Measurements from ENCODE around the gene MYOCD. TPM values are rescaled to one million over a fixed set of nuclear protein-coding genes. Genes with fewer than 3 reads are reported as not detected.

Gene MYOCD
- polyA plus RNA-seq, 1 donor (not counting 4 experiments of a cell fraction or from before 2014, with no cell fraction given) = not detected

- Histone ChIP-seq H2AFZ (ENCODE audit: control insufficient read depth, low read length) (no peak overlapping the region), H4K20me1 (ENCODE audit: control insufficient read depth, extremely low read depth, insufficient read depth, low read length) (no peaks in the 10 kb centered on the region), H3K79me2 (ENCODE audit: control insufficient read depth, insufficient read depth, low read length) (no peaks in the 10 kb centered on the region), H3K36me3 (ENCODE audit: control insufficient read depth in 2 of 2, extremely low read depth in 1 of 2, insufficient read depth in 2 of 2, low read length in 2 of 2) (no peaks in the 10 kb centered on the region), H3K27me3 (ENCODE audit: control insufficient read depth, extremely low read depth, insufficient read depth, low read length) (no peaks in the 10 kb centered on the region), H3K4me3 (ENCODE audit: control insufficient read depth in 2 of 3, extremely low read depth in 1 of 3, insufficient read depth in 2 of 3, low read depth in 1 of 3, low read length in 3 of 3) (no peak overlapping the region), H3K27ac (ENCODE audit: control insufficient read depth, insufficient read depth, low read length) (no peak overlapping the region), H3K9me1 (ENCODE audit: control insufficient read depth, extremely low read depth, insufficient read depth, low read length) (no peaks in the 10 kb centered on the region), H3K9me3 (ENCODE audit: control insufficient read depth, low read depth, low read length) (no peaks in the 10 kb centered on the region), H3K9ac (ENCODE audit: control insufficient read depth, extremely low read depth, insufficient read depth, low read length) (no peak overlapping the region), H3K4me2 (ENCODE audit: control insufficient read depth, extremely low read depth, insufficient read depth, low read depth, low read length) (no peak overlapping the region), H3K4me1 (ENCODE audit: control insufficient read depth, extremely low read depth, insufficient read depth, low read length) (no peaks in the 10 kb centered on the region)
- no peak for FAIRE-seq
- DNase-seq (ENCODE audit: low read depth, low spot score) = no peak
- no peak for TF ChIP-seq CTCF (optimal IDR thresholded peaks at IDR 0.05 in 1 of 3, IDR thresholded peaks at IDR 0.05 in 1 of 3, conservative IDR thresholded peaks at IDR 0.05 in 1 of 3; ENCODE audit: extremely low read depth in 1 of 3, insufficient read depth in 2 of 3, low read length in 3 of 3)
- TF ChIP-seq EZH2 (IDR thresholded peaks at IDR 0.05; ENCODE audit: low read length) = no peak
- dilution Hi-C loops (cut with MboI; ENCODE audit: extremely low pct_ligation_motif_present, low sequenced_read_pairs) = loop anchor here (25.0 kb wide), 1 partner anchor 526 kb away; no protein-coding TSS in a partner anchor
Observed at GRCh38 chr17:12712941-12713340, 47.3 kb downstream of the MYOCD start.

GRCh38 chr17:12719948-12720347 lies 54.3 kb downstream of the MYOCD start:
- TF ChIP-seq EZH2 (IDR thresholded peaks at IDR 0.05; ENCODE audit: low read length) = no peak
- TF ChIP-seq CTCF (optimal IDR thresholded peaks at IDR 0.05 in 1 of 3, IDR thresholded peaks at IDR 0.05 in 1 of 3, conservative IDR thresholded peaks at IDR 0.05 in 1 of 3; ENCODE audit: extremely low read depth in 1 of 3, insufficient read depth in 2 of 3, low read length in 3 of 3) = no peak
- Histone ChIP-seq H3K27me3 (ENCODE audit: control insufficient read depth, extremely low read depth, insufficient read depth, low read length) (no peaks in the 10 kb centered on the region), H3K4me1 (ENCODE audit: control insufficient read depth, extremely low read depth, insufficient read depth, low read length) (no peaks in the 10 kb centered on the region), H3K4me2 (ENCODE audit: control insufficient read depth, extremely low read depth, insufficient read depth, low read depth, low read length) (no peak overlapping the region), H3K27ac (ENCODE audit: control insufficient read depth, insufficient read depth, low read length) (no peak overlapping the region), H3K9me3 (ENCODE audit: control insufficient read depth, low read depth, low read length) (no peaks in the 10 kb centered on the region), H3K4me3 (ENCODE audit: control insufficient read depth in 2 of 3, extremely low read depth in 1 of 3, insufficient read depth in 2 of 3, low read depth in 1 of 3, low read length in 3 of 3) (no peak overlapping the region), H3K36me3 (ENCODE audit: control insufficient read depth in 2 of 2, extremely low read depth in 1 of 2, insufficient read depth in 2 of 2, low read length in 2 of 2) (no peaks in the 10 kb centered on the region), H4K20me1 (ENCODE audit: control insufficient read depth, extremely low read depth, insufficient read depth, low read length) (no peaks in the 10 kb centered on the region), H2AFZ (ENCODE audit: control insufficient read depth, low read length) (no peak overlapping the region), H3K9ac (ENCODE audit: control insufficient read depth, extremely low read depth, insufficient read depth, low read length) (no peak overlapping the region), H3K9me1 (ENCODE audit: control insufficient read depth, extremely low read depth, insufficient read depth, low read length) (no peaks in the 10 kb centered on the region), H3K79me2 (ENCODE audit: control insufficient read depth, insufficient read depth, low read length) (no peaks in the 10 kb centered on the region)
- no peak for DNase-seq (ENCODE audit: low read depth, low spot score)
- no peak for FAIRE-seq
- dilution Hi-C loops (cut with MboI; ENCODE audit: extremely low pct_ligation_motif_present, low sequenced_read_pairs) = loop anchor here (25.0 kb wide), 1 partner anchor 533 kb away; no protein-coding TSS in a partner anchor
